ENCODE results near the gene GFAP.
"Not testable (repeated sequence)": the region's sequence is repeated elsewhere in the genome, so short reads cannot be mapped to it uniquely, and the experiment has no call there.

Gene GFAP
- long read RNA-seq, donor 1 = 0 reads
- long read RNA-seq, donor 2 = 0 reads
- long read RNA-seq, donor 3 = 0 reads
- long read RNA-seq, donor 4 = 0 reads
- long read RNA-seq, donor 5 = 0 reads
- long read RNA-seq, donor 6, partial matches to known transcripts = 0 of 1 reads
- long read RNA-seq, donor 6, other reads (novel, unspliced or antisense) = 0 of 1 reads
- long read RNA-seq, donor 7 = 0 reads
- long read RNA-seq, donor 8 = 0 reads

- no peak for DNase-seq
Observed at GRCh38 chr17:44915321-44915726, at the start of gene GFAP. Gene GFAP, minus strand, starts transcription at chr17:44915500. Its CDS starts 14 bp downstream, at chr17:44915486.

GRCh38 chr17:44961921-44962350 is 46.6 kb upstream of the GFAP start:
- no peak for DNase-seq

- no peak for DNase-seq
Observed at GRCh38 chr17:44960691-44961090, 45.4 kb upstream of the GFAP start.

GRCh38 chr17:44959821-44960531 is 44.7 kb upstream of the GFAP start:
- DNase-seq = peak; percentile 71

GRCh38 chr17:44956998-44957981 is 42.0 kb upstream of the GFAP start:
- DNase-seq = no peak

GRCh38 chr17:44955674-44956425 is 40.5 kb upstream of the GFAP start:
- DNase-seq = peak; percentile 49

GRCh38 chr17:44952946-44953475 is 37.7 kb upstream of the GFAP start:
- no peak for DNase-seq

- no peak for DNase-seq
Observed at GRCh38 chr17:44948315-44948795, 33.1 kb upstream of the GFAP start.

- DNase-seq = peak; percentile 82
Observed at GRCh38 chr17:44947461-44948314, 32.4 kb upstream of the GFAP start, which contains the start of gene KIF18B. Gene KIF18B, minus strand, starts transcription at chr17:44947773. Its CDS starts 11,429 bp downstream, at chr17:44936344.

- DNase-seq = not testable (repeated sequence)
Observed at GRCh38 chr17:44945652-44946051, 30.4 kb upstream of the GFAP start.

- no peak for DNase-seq
Observed at GRCh38 chr17:44942456-44942855, 27.2 kb upstream of the GFAP start.

GRCh38 chr17:44941712-44942331 is 26.5 kb upstream of the GFAP start:
- DNase-seq = no peak

GRCh38 chr17:44940768-44941167 is 25.5 kb upstream of the GFAP start:
- no peak for DNase-seq

GRCh38 chr17:44940317-44940716 is 25.0 kb upstream of the GFAP start:
- DNase-seq = no peak

- no peak for DNase-seq
Observed at GRCh38 chr17:44935116-44935515, 19.8 kb upstream of the GFAP start.

GRCh38 chr17:44934745-44935105 is 19.4 kb upstream of the GFAP start:
- no peak for DNase-seq

GRCh38 chr17:44933824-44934744 is 18.8 kb upstream of the GFAP start:
- no peak for DNase-seq

GRCh38 chr17:44932787-44933097 is 17.4 kb upstream of the GFAP start:
- no peak for DNase-seq

Data from right kidney (tissue), 9 donors.